GM21381 (cell line): Measurements from ENCODE around the gene PLEKHD1.

ENCODE experiments used
- ATAC-seq: cut with Tn5 transposase; IDR thresholded peaks from one replicate; pipeline ENCODE4 v1.9.1; 2021; ENCODE audit warnings: mild to moderate bottlenecking, moderate library complexity; ENCODE audit not compliant: unreplicated experiment

PLEKHD1 gene

DNA sequence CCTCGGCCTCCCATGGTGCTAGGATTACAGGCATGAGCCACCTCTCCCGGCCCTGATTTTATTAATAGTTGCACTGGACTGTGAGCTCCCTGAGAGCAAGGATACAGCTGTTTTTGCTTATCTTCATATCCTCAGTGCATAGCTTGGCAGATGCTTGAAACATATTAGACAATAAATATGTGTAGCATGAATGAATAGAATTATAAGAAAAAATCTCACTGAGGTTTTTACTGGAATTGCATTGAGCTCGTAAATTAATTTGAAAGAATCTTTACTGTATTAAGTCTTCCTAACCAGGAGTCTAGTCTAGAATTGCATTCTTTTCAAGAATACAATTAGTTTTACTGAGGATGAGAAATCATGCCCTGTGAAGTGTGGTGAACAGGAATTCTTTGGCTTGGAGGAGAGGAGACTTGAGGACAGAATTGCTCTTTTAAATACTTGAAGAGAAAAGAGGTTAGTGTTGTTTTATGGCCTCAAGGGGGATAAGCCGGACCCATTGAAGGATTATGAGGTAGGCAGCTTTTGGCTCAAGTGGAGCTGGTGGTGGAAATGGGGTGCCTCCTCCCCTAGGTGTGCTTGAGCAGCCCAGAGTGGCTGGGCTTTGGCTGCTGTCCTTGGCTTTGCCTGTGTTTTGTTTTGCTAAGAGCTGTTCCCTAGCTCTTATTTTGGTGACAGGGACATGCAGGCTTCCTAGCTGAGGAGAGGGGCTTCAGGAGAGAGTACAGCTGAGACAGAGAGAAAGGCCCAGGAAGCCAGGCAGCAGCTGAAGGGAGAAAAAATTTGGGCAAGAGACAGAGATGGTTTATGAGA is 34.0 kb downstream of the PLEKHD1 start:
- no peak for ATAC-seq

DNA sequence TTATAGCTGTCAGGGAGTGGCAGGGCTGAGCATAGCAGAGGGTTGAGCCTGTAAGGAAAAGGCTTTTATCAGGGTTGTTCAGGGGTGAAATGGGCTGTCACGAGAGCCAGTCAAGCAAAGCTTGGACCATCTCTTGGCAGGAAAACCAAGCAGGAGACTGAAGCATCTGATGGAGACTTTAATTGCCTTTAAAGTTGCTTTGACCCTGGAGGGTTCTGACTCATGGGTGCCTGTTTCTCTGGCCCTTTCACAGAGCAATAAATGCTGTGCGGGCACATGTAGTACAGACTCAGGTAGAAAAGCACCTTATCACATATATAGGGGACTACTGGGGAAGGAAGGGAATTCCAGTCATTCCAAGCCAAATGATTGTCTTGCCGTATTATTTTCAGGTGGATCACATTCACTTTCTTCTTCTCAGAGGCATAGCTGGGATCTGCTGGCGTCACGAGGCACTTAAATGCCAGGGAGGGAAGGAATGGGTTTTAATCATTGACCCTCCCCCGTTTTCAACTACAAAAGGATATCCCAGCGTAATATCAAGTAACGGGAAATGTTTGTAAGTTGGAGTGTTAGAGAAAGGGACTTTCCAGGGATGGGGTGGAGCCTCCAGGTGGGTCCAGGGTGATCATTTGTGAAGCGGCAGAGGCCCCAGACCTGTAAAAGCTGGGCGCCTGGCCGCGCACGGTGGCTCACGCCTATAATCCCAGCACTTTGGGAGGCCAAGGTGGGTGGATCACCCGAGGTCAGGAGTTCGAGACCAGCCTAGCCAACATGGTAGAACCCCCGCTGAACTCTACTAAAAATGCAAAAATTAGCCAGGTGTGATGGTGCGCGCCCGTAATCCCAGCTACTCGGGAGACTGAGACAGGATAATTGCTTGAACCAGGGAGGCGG is 34.9 kb downstream of the PLEKHD1 start:
- ATAC-seq = no peak

DNA sequence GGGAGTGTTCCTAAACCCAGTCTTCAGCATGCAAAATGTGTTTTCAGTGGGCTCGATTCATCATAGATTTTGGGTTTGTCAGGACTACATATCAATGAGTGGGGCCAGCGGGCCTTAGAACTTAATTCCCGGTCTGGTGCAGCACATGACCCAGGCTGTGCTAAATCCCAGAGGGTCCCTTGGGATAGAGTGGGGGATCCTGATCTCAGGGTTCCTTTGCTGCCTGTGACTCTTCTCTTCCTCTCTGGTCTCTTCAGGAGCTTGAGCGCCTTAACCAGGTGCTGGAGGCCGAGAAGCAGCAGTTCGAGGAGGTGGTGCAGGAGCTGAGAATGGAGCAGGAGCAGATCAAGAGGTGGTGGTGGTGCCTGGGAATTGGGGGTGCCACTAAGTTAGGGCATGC is 37.5 kb downstream of the PLEKHD1 start:
- no peak for ATAC-seq

DNA sequence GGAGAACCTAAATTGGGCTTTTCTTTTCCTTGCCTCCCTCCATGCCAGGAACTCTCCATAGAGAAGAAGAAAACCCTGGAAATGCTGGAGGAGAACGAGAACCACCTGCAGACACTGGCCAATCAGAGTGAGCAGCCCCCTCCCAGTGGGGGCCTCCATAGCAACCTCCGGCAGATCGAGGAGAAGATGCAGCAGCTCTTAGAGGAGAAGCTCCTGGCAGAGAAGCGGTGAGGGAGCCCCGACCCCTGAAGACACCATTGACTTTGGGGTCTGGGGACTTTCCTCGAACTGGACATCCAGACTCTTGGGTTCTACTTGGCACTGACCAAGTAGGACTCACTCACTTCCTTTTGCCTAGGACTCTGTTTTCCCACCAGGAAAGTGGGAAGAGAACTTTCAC is 41.4 kb downstream of the PLEKHD1 start:
- ATAC-seq = no peak

DNA sequence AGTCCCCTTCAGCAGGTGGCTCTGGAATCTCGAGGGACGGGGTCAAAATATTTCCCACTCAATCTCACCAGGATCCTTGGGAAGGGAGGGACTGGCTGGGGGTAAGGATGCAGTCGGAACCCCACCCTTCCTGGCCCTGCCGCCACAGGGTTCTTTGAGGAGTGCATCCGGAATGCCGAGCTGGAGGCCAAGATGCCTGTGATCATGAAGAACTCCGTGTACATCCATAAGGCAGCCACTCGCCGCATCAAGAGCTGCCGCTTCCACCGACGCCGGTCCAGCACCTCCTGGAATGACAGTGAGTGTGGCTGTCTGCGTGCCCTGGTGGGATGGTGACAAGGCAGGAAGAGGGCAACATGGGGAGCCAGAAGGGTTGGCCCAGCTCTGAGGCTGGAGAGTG is 43.1 kb downstream of the PLEKHD1 start:
- no peak for ATAC-seq

DNA sequence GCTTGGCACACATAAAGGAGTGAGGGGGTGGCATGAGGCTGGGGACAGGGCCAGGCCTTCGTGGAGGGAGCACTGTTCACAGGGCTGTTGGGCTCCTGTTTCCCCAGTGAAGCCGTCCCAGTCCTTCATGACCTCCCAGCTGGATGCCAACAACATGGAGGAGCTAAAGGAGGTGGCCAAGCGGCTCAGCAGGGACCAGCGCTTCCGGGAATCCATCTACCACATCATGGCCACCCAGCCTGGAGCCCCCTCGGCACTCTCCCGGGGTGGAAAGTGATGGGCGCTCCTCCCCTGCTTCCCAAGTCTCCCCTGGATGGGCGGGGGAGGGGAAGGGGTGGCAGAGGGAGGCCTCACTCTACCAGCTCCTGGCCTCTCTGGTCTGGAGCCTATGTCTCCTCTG is 43.6 kb downstream of the PLEKHD1 start:
- ATAC-seq = no peak

DNA sequence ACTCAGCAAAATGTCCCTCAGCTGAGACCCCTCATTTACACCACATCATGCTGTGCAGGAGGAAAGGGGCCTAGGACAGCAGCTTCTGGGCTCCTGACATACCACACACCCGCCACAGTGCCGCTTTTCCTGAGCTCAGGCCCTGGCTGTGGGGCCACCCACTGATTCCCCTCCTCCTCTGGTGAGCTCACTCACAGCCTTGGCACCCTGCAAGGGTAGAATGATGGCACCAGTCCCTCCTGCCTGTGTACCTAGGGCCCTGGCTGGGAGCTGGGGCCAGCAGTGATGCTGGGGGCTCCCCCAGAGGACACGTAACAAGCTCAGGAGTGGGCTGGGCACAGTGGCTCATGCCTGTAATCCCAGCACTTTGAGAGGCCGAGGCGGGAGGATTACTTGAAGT is 44.4 kb downstream of the PLEKHD1 start:
- ATAC-seq = no peak

DNA sequence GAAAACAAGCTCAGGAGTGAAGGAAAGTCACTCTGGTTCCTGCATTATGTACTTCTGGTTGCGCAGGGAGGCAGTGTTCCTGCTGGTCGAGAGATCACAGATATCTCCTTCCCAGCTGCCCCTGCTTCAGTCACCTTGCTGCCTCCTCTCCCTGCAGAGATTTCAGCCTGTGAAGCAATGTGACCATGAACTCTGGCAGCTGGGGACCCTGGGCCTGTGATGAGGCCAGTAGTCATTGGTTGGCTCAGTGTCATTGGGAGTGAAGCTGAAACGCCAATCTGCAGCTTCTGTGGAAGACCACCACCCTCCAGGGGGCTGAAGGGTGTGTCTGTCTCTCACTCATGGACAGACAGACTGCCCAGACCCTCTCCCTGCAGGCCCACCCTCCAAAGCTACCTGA is 45.0 kb downstream of the PLEKHD1 start:
- no peak for ATAC-seq

DNA sequence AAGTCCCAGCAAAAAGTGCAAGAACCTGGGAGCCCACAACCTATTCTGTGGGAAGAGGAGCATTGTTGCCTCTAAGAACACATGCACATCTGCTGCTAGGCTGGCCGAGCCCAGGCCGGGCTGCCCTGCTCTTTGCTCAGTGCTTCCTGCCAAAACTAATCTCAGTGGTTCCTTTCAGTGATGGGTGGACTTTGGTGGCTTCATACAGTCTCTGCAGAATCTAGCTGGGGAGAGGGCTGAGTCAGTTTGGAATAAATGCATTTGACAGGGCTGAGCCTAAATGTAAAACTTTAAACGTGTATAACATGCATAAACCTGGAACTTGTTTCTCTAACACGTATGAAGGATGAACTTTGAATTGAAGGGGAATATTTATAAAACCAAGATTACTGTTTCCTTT is 45.6 kb downstream of the PLEKHD1 start:
- no peak for ATAC-seq

DNA sequence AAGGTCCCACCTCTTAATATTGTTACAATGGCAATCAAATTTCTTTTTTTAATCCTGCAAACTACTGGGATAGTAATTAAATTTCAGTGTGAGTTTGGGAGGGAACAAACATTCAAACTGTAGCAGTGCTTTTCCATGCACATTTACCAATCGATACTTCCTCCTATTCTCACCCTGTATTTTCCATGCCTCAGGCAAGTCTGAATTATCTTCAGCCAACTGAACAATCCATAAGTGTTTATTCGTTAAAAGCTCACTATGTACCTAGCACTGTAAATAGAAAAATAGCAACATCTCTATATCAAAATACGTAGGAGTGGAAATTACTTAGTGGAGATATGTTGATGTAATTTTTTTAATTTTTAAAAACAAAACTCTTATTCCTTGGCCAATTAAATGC is 46.6 kb downstream of the PLEKHD1 start:
- no peak for ATAC-seq

DNA sequence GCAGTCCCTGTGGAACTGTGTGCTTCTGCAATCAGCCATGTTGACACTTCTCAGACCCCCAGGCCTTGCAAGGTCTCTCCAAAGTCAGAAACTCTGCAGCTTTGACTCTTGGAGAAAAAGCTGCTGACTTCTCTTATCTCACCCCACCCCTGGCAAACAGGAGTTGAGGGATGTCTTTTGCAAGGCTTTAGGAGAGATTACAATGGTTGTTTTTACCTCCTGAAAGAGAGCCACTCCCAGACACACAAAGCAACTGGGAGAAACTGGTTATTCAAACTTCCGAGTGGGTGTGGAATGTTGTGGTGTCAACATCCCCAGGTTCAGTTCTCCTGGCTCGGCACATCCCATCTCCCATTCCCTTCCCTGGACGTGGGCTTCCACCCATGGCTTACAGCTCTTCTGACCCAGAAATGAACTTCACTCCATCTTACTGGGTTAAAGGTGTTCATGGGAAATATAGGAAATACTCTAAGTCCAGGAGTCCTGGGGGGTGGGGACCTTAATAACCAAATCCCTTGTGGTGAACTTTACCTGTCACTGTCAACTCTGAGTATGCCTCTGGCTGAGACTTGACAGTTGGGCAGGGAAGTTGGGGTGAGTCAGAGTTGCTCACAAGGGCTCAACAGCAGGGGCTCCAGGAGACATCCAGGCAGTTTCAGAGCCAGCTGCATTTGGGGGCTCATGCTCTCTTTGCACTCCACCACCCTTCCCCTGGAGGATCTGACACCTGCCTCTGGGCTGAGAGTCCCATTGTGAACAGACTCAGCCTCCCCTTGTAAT is 48.2 kb downstream of the PLEKHD1 start:
- ATAC-seq = no peak

DNA sequence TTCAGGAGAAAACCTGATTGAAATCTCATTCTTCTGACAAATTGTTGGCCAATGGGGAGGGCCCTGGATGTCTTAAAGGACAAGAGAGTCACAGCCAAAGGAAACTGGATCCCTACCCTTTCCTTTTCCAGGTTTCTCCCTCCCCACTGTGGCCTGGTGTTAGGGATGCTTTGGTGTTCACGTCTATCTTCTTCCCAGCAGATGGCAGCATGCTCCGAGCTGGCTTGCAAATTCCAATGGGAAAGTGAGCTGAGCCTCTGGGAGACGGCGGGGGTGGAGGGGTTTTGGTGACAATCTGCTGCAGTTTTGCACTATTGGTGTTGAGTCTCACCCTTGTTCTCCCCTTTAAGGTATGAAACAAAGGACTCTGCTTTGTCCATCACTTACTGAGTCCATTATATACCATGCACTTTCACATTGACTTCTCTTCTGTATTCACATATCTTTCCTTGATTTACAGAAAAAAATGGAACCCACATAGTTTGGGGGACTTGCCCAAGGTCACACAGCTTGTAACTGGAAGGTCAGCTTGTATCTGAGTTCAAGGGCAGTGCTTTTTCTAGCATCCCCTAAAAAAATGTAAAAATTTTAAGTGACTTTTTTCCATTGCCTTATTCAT is 50.8 kb downstream of the PLEKHD1 start:
- ATAC-seq = no peak

DNA sequence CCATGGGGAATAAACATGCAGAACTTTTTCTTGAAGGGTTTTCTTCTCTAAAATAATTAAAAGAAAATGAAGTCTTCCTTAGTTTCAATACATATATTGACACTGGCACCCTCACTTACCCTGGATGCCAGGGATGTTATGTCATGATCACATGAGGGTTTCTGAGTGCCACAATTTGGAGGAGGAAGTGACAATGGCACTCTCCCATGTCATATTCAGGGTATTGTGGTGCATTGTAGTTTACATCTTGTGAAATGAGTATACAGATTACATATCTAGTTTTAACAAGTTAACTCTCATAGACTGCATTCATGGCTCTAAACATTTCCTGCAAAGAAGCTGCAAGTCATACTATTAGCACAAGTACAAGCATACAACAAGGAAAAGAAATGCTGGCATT is 52.4 kb downstream of the PLEKHD1 start:
- ATAC-seq = no peak

DNA sequence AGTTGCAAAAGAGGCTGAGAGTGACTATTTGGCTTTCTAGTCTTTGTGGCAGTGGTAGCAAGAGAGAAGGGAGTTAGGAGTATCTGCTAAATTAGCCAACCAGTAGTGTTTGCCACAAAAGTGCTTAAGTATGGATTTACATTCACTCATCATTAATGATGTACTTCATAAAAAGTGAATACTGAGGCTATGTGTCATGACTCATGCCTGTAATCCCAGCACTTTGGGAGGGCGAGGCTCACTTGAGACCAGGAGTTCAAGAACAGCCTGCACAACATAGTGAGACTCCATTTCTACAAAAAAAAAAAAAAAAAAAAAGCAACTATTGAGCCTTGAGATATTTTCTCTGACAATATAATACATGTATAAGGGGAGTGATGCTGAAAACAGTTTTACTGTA is 53.4 kb downstream of the PLEKHD1 start:
- ATAC-seq = no peak

DNA sequence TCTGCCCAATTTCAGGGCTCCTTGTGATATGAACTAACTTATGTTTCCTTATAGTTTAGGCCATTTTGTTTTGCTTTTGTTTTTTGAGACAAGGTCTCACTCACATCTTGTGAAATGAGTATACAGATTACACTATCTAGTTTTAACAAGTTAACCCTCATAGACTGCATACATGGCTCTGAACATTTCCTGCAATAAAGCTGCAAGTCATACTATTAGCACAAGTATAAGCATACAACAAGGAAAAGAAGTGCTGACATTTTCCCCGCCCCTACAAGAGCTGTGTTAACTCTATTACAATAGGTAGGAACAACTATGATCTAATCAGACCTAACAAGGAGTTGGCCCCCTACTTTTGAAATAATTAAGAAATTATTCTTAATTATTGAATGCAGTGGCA is 54.2 kb downstream of the PLEKHD1 start:
- no peak for ATAC-seq

DNA sequence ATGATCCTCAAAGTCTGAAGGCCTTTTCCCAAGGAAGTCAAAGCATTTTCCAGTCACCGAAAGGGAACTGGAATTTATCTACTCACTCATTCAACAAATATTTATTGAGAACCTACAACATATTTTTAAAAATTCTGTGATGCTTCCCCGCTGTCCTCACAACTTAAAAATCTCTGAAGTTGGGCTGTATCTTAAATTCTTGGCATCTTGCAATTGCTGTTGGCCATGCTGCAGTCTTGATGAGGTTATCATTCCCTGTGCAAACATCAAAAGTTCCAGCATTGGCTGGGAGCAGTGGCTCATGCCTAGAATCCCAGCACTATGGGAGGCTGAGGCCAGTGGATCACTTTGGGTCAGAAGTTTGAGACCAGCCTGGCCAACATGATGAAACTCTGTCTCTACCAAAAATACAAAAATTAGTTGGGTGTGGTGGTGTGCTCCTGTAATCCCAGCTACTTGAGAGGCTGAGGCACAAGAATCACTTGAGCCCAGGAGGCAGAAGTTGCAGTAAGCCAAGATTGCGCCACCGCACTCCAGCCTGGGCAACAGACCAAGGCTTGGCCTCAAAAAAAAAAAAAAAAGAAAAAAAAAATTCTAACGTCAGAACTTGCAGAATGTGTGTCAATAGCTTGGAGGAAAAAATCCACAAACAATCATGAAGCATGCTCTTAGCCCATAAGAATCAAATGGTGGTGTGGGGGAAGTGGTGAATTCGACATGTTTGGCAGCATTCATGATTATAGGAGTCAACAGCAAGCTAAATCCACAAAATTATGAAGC is 55.3 kb downstream of the PLEKHD1 start:
- ATAC-seq = no peak

DNA sequence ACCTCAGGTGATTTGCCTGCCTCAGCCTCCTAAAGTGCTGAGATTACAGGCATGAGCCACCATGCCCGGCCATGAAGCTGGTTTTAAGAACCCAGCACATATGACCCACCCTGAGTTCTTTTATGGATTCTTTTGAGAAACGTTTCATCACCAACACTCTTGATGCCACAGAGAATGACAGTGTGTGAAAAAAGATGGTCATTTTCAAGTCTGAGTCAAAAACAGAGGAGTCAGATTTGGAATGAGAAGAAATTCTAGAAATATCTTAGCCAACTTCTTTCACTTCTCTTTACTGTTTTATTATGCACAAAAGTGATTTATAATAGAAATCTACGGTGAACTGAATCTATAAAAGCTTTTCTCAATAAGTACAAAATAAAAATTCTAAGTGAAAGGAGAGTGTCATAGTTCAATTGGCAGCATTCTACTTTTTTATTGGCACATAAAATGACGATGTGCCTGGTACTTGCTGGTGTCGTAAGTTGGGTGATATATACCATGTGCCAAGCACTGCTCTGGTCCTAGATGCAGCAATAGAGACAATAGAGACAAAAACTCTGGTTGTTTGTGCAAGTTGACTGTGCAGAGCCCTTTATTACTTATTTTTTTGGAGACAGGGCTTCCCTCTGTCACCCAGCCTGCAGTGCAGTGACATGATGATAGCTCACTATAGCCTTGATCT is 56.3 kb downstream of the PLEKHD1 start:
- ATAC-seq = no peak

DNA sequence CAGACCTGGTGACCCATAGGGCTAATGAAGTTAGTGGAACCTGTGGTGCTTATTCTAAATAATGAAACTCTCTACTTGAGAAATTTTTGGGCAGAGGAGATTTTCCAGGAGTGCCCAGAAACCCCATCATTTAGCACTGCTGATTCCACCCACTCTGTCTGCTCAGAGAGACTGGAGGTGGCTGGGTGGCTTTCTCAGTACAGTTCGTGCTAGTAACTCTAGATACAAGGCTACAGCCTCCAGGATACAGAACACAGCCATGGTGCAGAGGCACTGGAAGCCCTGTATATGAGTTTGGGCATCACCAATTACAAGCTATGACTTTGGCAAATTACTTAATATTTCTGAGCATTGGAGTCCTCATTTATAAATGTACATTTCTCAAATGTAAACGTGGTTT is 57.8 kb downstream of the PLEKHD1 start:
- ATAC-seq = no peak

DNA sequence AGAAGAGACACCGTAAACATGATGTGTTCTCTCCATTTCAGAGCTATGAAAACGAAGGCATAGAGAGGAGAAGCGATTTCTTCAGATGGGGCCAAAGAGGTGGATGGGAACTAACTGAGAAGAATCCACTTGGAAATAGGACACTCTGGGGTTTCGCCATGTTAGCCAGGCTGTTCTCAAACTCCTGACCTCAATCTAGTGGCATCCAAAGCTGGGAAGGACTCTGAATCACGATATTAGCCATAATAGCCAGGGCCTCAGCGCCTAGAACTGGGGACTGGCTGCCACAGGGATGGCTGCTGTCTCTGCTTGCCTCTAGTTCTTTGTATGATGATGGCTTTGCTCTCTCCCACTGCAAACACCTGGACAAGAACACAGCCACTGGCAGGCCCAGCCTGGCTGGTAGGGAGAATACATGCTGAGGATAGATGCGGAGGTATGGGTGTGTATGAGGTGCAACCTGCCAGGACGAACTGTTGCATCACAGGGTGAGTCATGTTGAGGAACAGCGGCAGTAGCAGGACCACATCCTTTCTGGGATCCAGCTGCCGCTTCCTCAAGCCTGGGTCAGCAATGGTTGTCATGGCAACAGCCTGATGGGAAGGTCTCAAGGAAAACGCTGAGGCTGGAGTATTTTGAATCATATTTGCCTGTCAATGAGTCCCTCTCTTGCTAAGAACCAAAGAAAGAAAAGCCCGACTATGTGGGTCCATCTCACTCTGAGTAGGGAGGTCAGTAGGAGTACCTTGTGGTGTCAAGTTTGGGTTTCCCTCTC is 59.0 kb downstream of the PLEKHD1 start:
- no peak for ATAC-seq
